HepG2 (cell line): ENCODE measurements around the gene AGPAT3.

ENCODE experiments used
- FOXA3 ChIP-seq: IDR thresholded peaks from 2 replicates; pipeline ENCODE4 v1.6.1; 2016; ENCODE audit warnings: missing genetic modification reagents, missing compliant biosample characterization
- POLR2A ChIP-seq, 2 experiments: IDR thresholded peaks; 2 replicates each; pipeline ENCODE4 v1.6.1; 2011; ENCODE audit warnings: low read depth in 2 of 2, low read length in 2 of 2, mild to moderate bottlenecking in 1 of 2, moderate library complexity in 1 of 2; ENCODE audit not compliant: insufficient read depth in 1 of 2
- ZBTB21 ChIP-seq: sonication (generic); formaldehyde crosslinking; IDR thresholded peaks from 2 replicates; pipeline ENCODE4 v1.4.0; 2020; ENCODE audit warnings: missing genetic modification reagents

- no peak for TF ChIP-seq ZBTB21 (CRISPR knock-in tag)
- TF ChIP-seq FOXA3 (CRISPR knock-in tag): no peak
- no peak for TF ChIP-seq POLR2A (IDR thresholded peaks at IDR 0.05; ENCODE audit: insufficient read depth in 1 of 2, low read depth in 2 of 2, low read length in 2 of 2)
Observed at GRCh38 chr21:43916076-43916475, 51.1 kb downstream of the AGPAT3 start.
